HG03520 (cell line): ENCODE measurements around the gene SLC38A2.
"Not testable (repeated sequence)": the region's sequence is repeated elsewhere in the genome, so short reads cannot be mapped to it uniquely, and the experiment has no call there.

Source experiments
- ATAC-seq: cut with Tn5 transposase; IDR thresholded peaks from one replicate; pipeline ENCODE4 v1.9.1; 2021; ENCODE audit warnings: mild to moderate bottlenecking, moderate library complexity; ENCODE audit not compliant: unreplicated experiment

The SLC38A2 gene

GRCh38 chr12:46332260-46332659, 40.3 kb downstream of the SLC38A2 start:
- no peak for ATAC-seq

DNA sequence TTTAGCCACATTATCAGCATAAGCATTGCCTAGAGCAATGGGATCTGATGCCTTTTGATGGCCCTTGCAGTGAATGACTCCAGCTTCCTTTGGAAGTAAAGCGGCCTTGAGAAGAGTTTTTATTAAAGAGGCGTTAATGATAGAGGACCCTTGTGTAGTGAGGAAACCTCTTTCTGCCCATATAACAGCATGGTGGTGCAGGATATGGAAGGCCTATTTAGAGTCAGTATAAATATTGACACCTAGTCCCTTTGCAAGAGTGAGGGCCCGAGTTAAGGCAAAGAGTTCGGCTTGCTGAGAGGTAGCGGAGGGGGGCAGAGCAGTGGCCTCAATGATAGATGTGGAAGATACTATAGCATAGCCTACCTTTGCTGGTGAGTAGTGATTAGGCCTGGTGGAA, 47.5 kb downstream of the SLC38A2 start:
- ATAC-seq, result not testable (repeated sequence)

- ATAC-seq, result no peak
These were observed 51.8 kb downstream of the SLC38A2 start for GRCh38 chr12:46320731-46321130.

GRCh38 chr12:46318037-46318436, 54.5 kb downstream of the SLC38A2 start:
- no peak for ATAC-seq
